ENCODE data around the gene FOCAD. TPM values are rescaled to one million over a fixed set of nuclear protein-coding genes. Genes with fewer than 3 reads are reported as not detected.

The FOCAD gene
- total and polyA plus RNA-seq, 2 experiments from 2014 or later: 20.8 to 67.4 TPM

DNA sequence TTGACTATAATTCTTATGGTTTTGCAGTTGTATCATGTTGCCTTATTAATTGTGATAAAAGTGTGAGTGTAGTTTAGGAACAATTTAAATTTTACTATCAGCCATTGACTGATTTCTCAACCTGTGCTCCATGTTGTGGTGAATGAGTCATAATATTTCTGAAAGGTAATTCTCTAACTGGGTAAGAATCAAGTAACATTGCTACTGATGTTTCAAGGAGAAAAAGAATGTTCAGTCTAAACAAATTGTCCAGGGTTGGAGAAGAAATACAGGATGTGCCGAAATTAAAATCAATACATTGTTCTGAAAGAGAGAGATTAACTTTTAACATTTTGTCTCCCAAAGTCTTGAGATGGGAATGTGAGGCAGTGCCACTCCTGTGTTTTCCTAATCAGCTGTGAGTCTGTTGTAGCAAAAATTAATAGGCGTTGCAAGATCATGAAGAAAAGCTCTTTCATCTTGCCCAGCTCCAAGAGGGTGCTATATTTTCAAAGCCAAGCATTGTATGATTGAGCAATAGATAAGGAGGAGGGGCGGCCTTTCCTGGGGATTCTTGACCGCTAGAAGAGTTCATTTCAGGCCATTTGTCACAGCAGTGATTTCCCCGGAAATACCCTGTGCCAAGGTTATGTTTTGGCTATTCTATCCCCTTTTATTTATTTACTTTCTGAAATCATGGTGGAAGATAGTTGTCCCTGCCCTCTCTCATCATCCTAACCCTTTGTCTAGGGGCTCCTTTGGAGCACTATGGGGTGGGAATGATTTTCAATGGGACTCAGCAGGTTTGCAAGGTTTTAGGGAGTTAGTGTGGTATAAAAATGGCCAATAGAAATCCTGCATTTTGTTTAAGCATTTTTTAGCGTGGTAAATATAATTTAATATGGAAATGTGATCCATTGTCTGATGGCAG is 151.6 kb downstream of the FOCAD start:
- peak; percentile 20 for DNase-seq
- no peak overlapping the region for H2AFZ ChIP-seq
- no peaks in the 10 kb centered on the region for H4K20me1 ChIP-seq (ENCODE audit: insufficient read depth)
- peaks cover 15% of the 10 kb centered on the region for H3K4me1 ChIP-seq (ENCODE audit: insufficient read depth)
- H3K9me3 ChIP-seq (ENCODE audit: low read depth): no peaks in the 10 kb centered on the region
- H3K27ac ChIP-seq: no peak overlapping the region
- H3K9me2 ChIP-seq (ENCODE audit: insufficient read depth): no peaks in the 10 kb centered on the region
- 0 out of 2 replicates have a peak, but pooled peaks cover 4% of the 10 kb centered on the region for H3F3A ChIP-seq (ENCODE audit: insufficient read depth)
- peaks cover 7% of the 10 kb centered on the region; the same call in 1 of the 2 replicates for H3K36me3 ChIP-seq (ENCODE audit: low read depth)
- 76 to 89% methylated on average over 6 of the region's 6 CpGs for WGBS, 2 experiments (ENCODE audit: low coverage in 1 of 2, low lambda C conversion rate in 2 of 2, missing lambda C conversion rate in 2 of 2)
- no peaks in the 10 kb centered on the region for H3K79me2 ChIP-seq (ENCODE audit: insufficient read depth)
- in situ Hi-C loops (cut with MboI): no loop called here
- H3K9ac ChIP-seq: no peak overlapping the region
- H3K4me2 ChIP-seq (ENCODE audit: unreplicated experiment): no peak overlapping the region
- TF ChIP-seq EZH2 (IDR thresholded peaks at IDR 0.05; ENCODE audit: insufficient read depth, poor library complexity, severe bottlenecking): no peak
- TF ChIP-seq EZH2phosphoT487 (IDR thresholded peaks at IDR 0.05; ENCODE audit: insufficient read depth, low read depth): no peak
- no peaks in the 10 kb centered on the region for H3K27me3 ChIP-seq (replicated peaks; ENCODE audit: insufficient read depth)
- no peak overlapping the region for H3K4me3 ChIP-seq

DNA sequence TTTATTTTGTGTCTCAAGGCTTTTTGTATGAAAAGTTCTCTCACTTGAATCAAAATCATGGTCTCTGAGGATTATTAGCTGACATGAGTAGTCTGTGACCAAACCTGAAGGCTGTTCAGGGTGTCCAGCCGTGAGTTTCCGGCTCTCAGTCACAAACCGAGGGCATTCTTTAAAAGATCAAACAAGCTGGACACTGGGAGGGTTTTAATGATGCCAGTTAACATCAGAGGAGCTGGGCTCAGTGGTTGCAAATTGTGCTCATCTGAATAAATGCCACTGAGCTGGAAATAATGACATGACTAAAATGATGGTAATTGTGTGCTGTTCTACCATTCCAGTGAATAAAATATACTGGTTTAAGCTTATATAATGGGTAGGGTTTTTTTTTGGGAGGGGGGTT is 153.1 kb downstream of the FOCAD start:
- TF ChIP-seq EZH2 (IDR thresholded peaks at IDR 0.05; ENCODE audit: insufficient read depth, poor library complexity, severe bottlenecking) (no peak), EZH2phosphoT487 (IDR thresholded peaks at IDR 0.05; ENCODE audit: insufficient read depth, low read depth) (no peak)
- Histone ChIP-seq H3K4me1 (ENCODE audit: insufficient read depth) (peaks cover 15% of the 10 kb centered on the region), H3K9me2 (ENCODE audit: insufficient read depth) (no peaks in the 10 kb centered on the region), H3K9me3 (ENCODE audit: low read depth) (no peaks in the 10 kb centered on the region), H3K79me2 (ENCODE audit: insufficient read depth) (peaks cover 7% of the 10 kb centered on the region; the same call in 1 of the 2 replicates), H4K20me1 (ENCODE audit: insufficient read depth) (no peaks in the 10 kb centered on the region), H3K4me2 (ENCODE audit: unreplicated experiment) (no peak overlapping the region), H3K4me3 (no peak overlapping the region), H3K9ac (no peak overlapping the region), H3K36me3 (ENCODE audit: low read depth) (peaks cover 7% of the 10 kb centered on the region; the same call in 1 of the 2 replicates), H3K27ac (no peak overlapping the region), H3K27me3 (replicated peaks; ENCODE audit: insufficient read depth) (no peaks in the 10 kb centered on the region), H3F3A (ENCODE audit: insufficient read depth) (0 out of 2 replicates have a peak, but pooled peaks cover 4% of the 10 kb centered on the region), H2AFZ (no peak overlapping the region)
- in situ Hi-C loops (cut with MboI): no loop called here
- DNase-seq: no peak
- WGBS, 2 experiments (ENCODE audit: low coverage in 1 of 2, low lambda C conversion rate in 2 of 2, missing lambda C conversion rate in 2 of 2): 93 to 96% methylated on average over 3 of the region's 3 CpGs

- no peaks in the 10 kb centered on the region for H4K20me1 ChIP-seq (ENCODE audit: insufficient read depth)
- WGBS, 2 experiments (ENCODE audit: low coverage in 1 of 2, low lambda C conversion rate in 2 of 2, missing lambda C conversion rate in 2 of 2): 71 to 80% methylated on average over 1 of the region's 1 CpG
- no peaks in the 10 kb centered on the region for H3K27me3 ChIP-seq (replicated peaks; ENCODE audit: insufficient read depth)
- in situ Hi-C loops (cut with MboI): no loop called here
- peak; percentile 44 for DNase-seq
- no peak overlapping the region for H2AFZ ChIP-seq
- H3K27ac ChIP-seq: no peak overlapping the region
- H3K4me3 ChIP-seq: no peak overlapping the region
- 0 out of 2 replicates have a peak, but pooled peaks cover 4% of the 10 kb centered on the region for H3F3A ChIP-seq (ENCODE audit: insufficient read depth)
- peaks cover 15% of the 10 kb centered on the region for H3K4me1 ChIP-seq (ENCODE audit: insufficient read depth)
- peak overlapping the region; percentile 8 for H3K4me2 ChIP-seq (ENCODE audit: unreplicated experiment)
- H3K9me3 ChIP-seq (ENCODE audit: low read depth): no peaks in the 10 kb centered on the region
- H3K36me3 ChIP-seq (ENCODE audit: low read depth): peaks cover 7% of the 10 kb centered on the region; the same call in 1 of the 2 replicates
- no peaks in the 10 kb centered on the region for H3K9me2 ChIP-seq (ENCODE audit: insufficient read depth)
- TF ChIP-seq EZH2 (IDR thresholded peaks at IDR 0.05; ENCODE audit: insufficient read depth, poor library complexity, severe bottlenecking): no peak
- H3K79me2 ChIP-seq (ENCODE audit: insufficient read depth): peaks cover 7% of the 10 kb centered on the region; the same call in 1 of the 2 replicates
- H3K9ac ChIP-seq: no peak overlapping the region
Observed at GRCh38 chr9:20838218-20838617, 154.2 kb downstream of the FOCAD start.

DNA sequence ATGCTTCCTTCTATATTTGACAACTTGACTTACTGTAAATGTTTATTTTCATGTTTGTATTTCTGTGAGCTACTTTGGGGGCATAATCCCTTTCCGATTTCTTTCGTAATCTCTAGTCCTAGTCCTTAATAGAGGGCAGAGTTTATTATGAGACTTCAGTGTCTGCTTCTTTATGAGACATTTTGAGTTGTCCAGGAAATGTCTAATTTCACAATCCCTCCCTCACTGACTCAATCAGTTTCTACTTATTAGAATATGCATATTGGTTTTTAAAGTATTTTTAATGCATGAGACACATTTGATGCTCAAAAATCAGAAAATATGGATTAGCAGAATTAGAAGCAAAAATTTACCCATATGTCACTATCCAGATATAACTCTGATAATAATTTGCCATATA is 160.9 kb downstream of the FOCAD start:
- Histone ChIP-seq H3K9me2 (ENCODE audit: insufficient read depth) (no peaks in the 10 kb centered on the region), H3K4me2 (ENCODE audit: unreplicated experiment) (no peak overlapping the region), H3K27ac (no peak overlapping the region), H2AFZ (no peak overlapping the region), H3K27me3 (replicated peaks; ENCODE audit: insufficient read depth) (no peaks in the 10 kb centered on the region), H3K36me3 (ENCODE audit: low read depth) (peaks cover under 1% of the 10 kb centered on the region; the same call in 1 of the 2 replicates), H3K9ac (no peak overlapping the region), H3K79me2 (ENCODE audit: insufficient read depth) (peaks cover 18% of the 10 kb centered on the region), H3K9me3 (ENCODE audit: low read depth) (no peaks in the 10 kb centered on the region), H3K4me3 (no peak overlapping the region), H4K20me1 (ENCODE audit: insufficient read depth) (no peaks in the 10 kb centered on the region), H3K4me1 (ENCODE audit: insufficient read depth) (no peaks in the 10 kb centered on the region), H3F3A (ENCODE audit: insufficient read depth) (no peaks in the 10 kb centered on the region)
- in situ Hi-C loops (cut with MboI): no loop called here
- WGBS, 2 experiments (ENCODE audit: low coverage in 1 of 2, low lambda C conversion rate in 2 of 2, missing lambda C conversion rate in 2 of 2): 74 to 76% methylated on average over 2 of the region's 2 CpGs
- no peak for TF ChIP-seq EZH2phosphoT487 (IDR thresholded peaks at IDR 0.05; ENCODE audit: insufficient read depth, low read depth)
- TF ChIP-seq EZH2 (IDR thresholded peaks at IDR 0.05; ENCODE audit: insufficient read depth, poor library complexity, severe bottlenecking): no peak
- peak; percentile 48 for DNase-seq

Measured in GM23248 (cell line).